Stimulated activated CD8-positive, alpha-beta memory T cell treated with anti-CD3 and anti-CD28 coated beads, Interleukin-7, amount 100 ng/mL, for 48 hours (primary cell): ENCODE results near the gene NAA80.
A peak's percentile ranks its signal among the peaks of the same experiment; 100 is the strongest.
"Not testable (repeated sequence)": the region's sequence is repeated elsewhere in the genome, so short reads cannot be mapped to it uniquely, and the experiment has no call there.

Experiments
- DNase-seq, 2 donors: peaks; one replicate each; pipeline ENCODE4 v3.0.0-alpha.2; 2020; ENCODE audit warnings: low read depth in 1 of 2; ENCODE audit errors: extremely low read depth in 1 of 2

NAA80 gene

GRCh38 chr3:50292159-50293078 is 6.8 kb downstream of the NAA80 start, which contains the start of gene IFRD2:
TSS of gene IFRD2 (minus strand) at chr3:50292429. CDS start at chr3:50292274, 155 bp downstream.
- DNase-seq = peak; percentile 93 to 94

GRCh38 chr3:50290161-50290641 is 9.0 kb downstream of the NAA80 start:
- DNase-seq = no peak

GRCh38 chr3:50289130-50289529 is 10.1 kb downstream of the NAA80 start:
- no peak for DNase-seq

GRCh38 chr3:50288387-50289007 is 10.7 kb downstream of the NAA80 start:
- DNase-seq = no peak

GRCh38 chr3:50287262-50287661 is 11.9 kb downstream of the NAA80 start:
- no peak for DNase-seq

GRCh38 chr3:50286322-50287227 is 12.6 kb downstream of the NAA80 start:
- no peak for DNase-seq

GRCh38 chr3:50284121-50284520 is 15.1 kb downstream of the NAA80 start:
- DNase-seq = not testable (repeated sequence)

GRCh38 chr3:50279255-50280016 is 19.8 kb downstream of the NAA80 start:
- no peak for DNase-seq

GRCh38 chr3:50278880-50279224 is 20.4 kb downstream of the NAA80 start, which contains the start of gene LSMEM2:
TSS of gene LSMEM2 (plus strand) at chr3:50279087. CDS start at chr3:50279114, 27 bp downstream.
- DNase-seq = no peak

- DNase-seq = no peak
Measured at GRCh38 chr3:50278123-50278879, 20.9 kb downstream of the NAA80 start.

- no peak for DNase-seq
Measured at GRCh38 chr3:50276762-50277101, 22.5 kb downstream of the NAA80 start.

GRCh38 chr3:50275996-50276761 is 23.0 kb downstream of the NAA80 start:
- no peak for DNase-seq

GRCh38 chr3:50275141-50275995 is 23.8 kb downstream of the NAA80 start:
- no peak for DNase-seq

GRCh38 chr3:50274371-50275104 is 24.7 kb downstream of the NAA80 start:
- peak in 1 of 2 donors; percentile 70 for DNase-seq

- no peak for DNase-seq
Measured at GRCh38 chr3:50273689-50274065, 25.5 kb downstream of the NAA80 start.

- peak; percentile 75 to 78 for DNase-seq
Measured at GRCh38 chr3:50272911-50273688, 26.1 kb downstream of the NAA80 start.
